Gastrocnemius medialis (tissue), 4 donors: ENCODE data around the gene OSBPL2. TPM values are rescaled to one million over a fixed set of nuclear protein-coding genes. Genes with fewer than 3 reads are reported as not detected.

Experiments used
- ATAC-seq, 2 donors: fragments of 150-250 bp; one replicate each; pipeline ENCODE4 v1.9.1; 2016
- DNase-seq, 2 donors: peaks; one replicate each; pipeline ENCODE4 v3.0.0-alpha.2; 2019
- H3K27ac ChIP-seq, 4 donors: fragments of 200-600 bp; sonication (generic); 1 replicate in 1 of 4; 2 replicates in 3 of 4; pipeline ENCODE4 v1.5.1; 2016 to 2018; ENCODE audit warnings: mild to moderate bottlenecking in 2 of 4, moderate library complexity in 1 of 4
- H3K27me3 ChIP-seq, 3 donors: fragments of 200-600 bp; sonication (generic) in 2 of 3; 1 replicate in 1 of 3; 2 replicates in 2 of 3; pipeline versions ENCODE4 v1.5.1 to v1.6.0; 2016 to 2019; ENCODE audit warnings: mild to moderate bottlenecking in 1 of 3, moderate library complexity in 1 of 3
- H3K36me3 ChIP-seq, 2 donors: fragments of 200-600 bp; sonication (generic) in 1 of 2; one replicate each; pipeline ENCODE4 v1.5.1; 2017 to 2018
- H3K4me1 ChIP-seq, 2 donors: fragments of 200-600 bp; sonication (generic) in 1 of 2; one replicate each; pipeline ENCODE4 v1.5.1; 2016 to 2017; ENCODE audit warnings: mild to moderate bottlenecking in 2 of 2
- H3K4me3 ChIP-seq, 4 donors: fragments of 200-600 bp; sonication (generic) in 3 of 4; 1 replicate in 1 of 4; 2 replicates in 3 of 4; pipeline ENCODE4 v1.5.1; 2016 to 2019; ENCODE audit warnings: mild to moderate bottlenecking in 2 of 4
- H3K9me3 ChIP-seq, 3 donors: fragments of 200-600 bp; sonication (generic) in 2 of 3; 1 replicate in 1 of 3; 2 replicates in 2 of 3; pipeline ENCODE4 v1.5.1; 2016 to 2019
- CTCF ChIP-seq, 5 experiments: fragments of 450-650 bp in 3 of 5; fragments of 200-600 bp in 2 of 5; sonication (generic) in 2 of 5; IDR thresholded peaks in 4 of 5; conservative IDR thresholded peaks in 1 of 5; 1 replicate in 4 of 5; 2 replicates in 1 of 5; pipeline ENCODE4 v1.5.1; 2016 to 2019; ENCODE audit warnings: antibody characterized with exemption in 5 of 5, mild to moderate bottlenecking in 3 of 5, moderate library complexity in 3 of 5
- POLR2A ChIP-seq, 2 donors: fragments of 450-650 bp; IDR thresholded peaks; one replicate each; pipeline ENCODE4 v1.6.1; 2017; ENCODE audit warnings: antibody characterized with exemption in 2 of 2, mild to moderate bottlenecking in 2 of 2, moderate library complexity in 2 of 2
- in situ Hi-C, 4 donors: fragments of 200-750 bp; cut with MboI; loops; one replicate each; pipeline versions ENCODE4 v1.15.0 to v1.8.0; 2017; ENCODE audit warnings: low sequenced_read_pairs in 4 of 4
- intact Hi-C: fragments of 100-400 bp; cut with DNase I; formaldehyde crosslinking; loops from one replicate; pipeline ENCODE4 v1.15.1; 2023; ENCODE audit warnings: low total_unique reads
- total RNA-seq, 4 donors: library from RNA; depleted of rRNA; stranded (reverse); fragments of >200 nt; gene quantifications; one replicate each; pipeline versions ENCODE4 v1.1.0 to v1.2.3, GENCODE V29; 2016

Gene OSBPL2
- total RNA-seq, 4 donors from 2014 or later, result 15.8 to 26.4 (median 19.6) TPM

- TF ChIP-seq CTCF (IDR thresholded peaks at IDR 0.05 in 4 of 5, conservative IDR thresholded peaks at IDR 0.05 in 1 of 5) (no peak), POLR2A (IDR thresholded peaks at IDR 0.05) (no peak)
- in situ Hi-C loops, result no loop called here
- H3K4me3 ChIP-seq, result no peak overlapping the region
- ATAC-seq (no peak), DNase-seq (no peak)
- H3K4me1 ChIP-seq, result peaks cover 23 to 38% of the 10 kb centered on the region in 2 donors
- H3K36me3 ChIP-seq, result peaks cover 0 to 19% of the 10 kb centered on the region in 2 donors
- intact Hi-C loops, result no loop called here
- H3K27me3 ChIP-seq, result no peaks in the 10 kb centered on the region
- peak overlapping the region in 1 of 4 donors; percentile 89 for H3K27ac ChIP-seq
- H3K9me3 ChIP-seq, result no peaks in the 10 kb centered on the region
Observed at GRCh38 chr20:62273416-62273815, 35.1 kb downstream of the OSBPL2 start.

GRCh38 chr20:62274332-62274950 is 36.1 kb downstream of the OSBPL2 start:
- ATAC-seq (no peak), DNase-seq (no peak)
- TF ChIP-seq POLR2A (IDR thresholded peaks at IDR 0.05) (no peak), CTCF (IDR thresholded peaks at IDR 0.05 in 4 of 5, conservative IDR thresholded peaks at IDR 0.05 in 1 of 5) (no peak)
- no peaks in the 10 kb centered on the region for H3K9me3 ChIP-seq
- H3K27ac ChIP-seq, result peak overlapping the region; percentile 77 to 95 (median 90)
- intact Hi-C loops, result no loop called here
- no peaks in the 10 kb centered on the region for H3K27me3 ChIP-seq
- H3K36me3 ChIP-seq, result peaks cover 0 to 25% of the 10 kb centered on the region in 2 donors
- H3K4me1 ChIP-seq, result peaks cover 17 to 29% of the 10 kb centered on the region in 2 donors
- in situ Hi-C loops, result no loop called here
- no peak overlapping the region for H3K4me3 ChIP-seq

- peaks cover 0 to 32% of the 10 kb centered on the region in 2 donors for H3K36me3 ChIP-seq
- intact Hi-C loops, result no loop called here
- peaks cover 17 to 29% of the 10 kb centered on the region in 2 donors for H3K4me1 ChIP-seq
- in situ Hi-C loops, result loop anchor here in 1 of 4 donors (25.0 kb wide), 1 partner anchor 112 kb away; the partner anchor contains the start of gene RPS21
- no peak for DNase-seq
- no peaks in the 10 kb centered on the region for H3K27me3 ChIP-seq
- no peak for TF ChIP-seq CTCF (IDR thresholded peaks at IDR 0.05 in 4 of 5, conservative IDR thresholded peaks at IDR 0.05 in 1 of 5)
- TF ChIP-seq POLR2A (IDR thresholded peaks at IDR 0.05), result no peak
- no peaks in the 10 kb centered on the region for H3K9me3 ChIP-seq
- no peak overlapping the region for H3K4me3 ChIP-seq
- peak overlapping the region; percentile 77 to 95 (median 90) for H3K27ac ChIP-seq
- ATAC-seq, result no peak
Observed at GRCh38 chr20:62275219-62275618, 36.9 kb downstream of the OSBPL2 start.

- intact Hi-C loops, result no loop called here
- H3K9me3 ChIP-seq, result no peaks in the 10 kb centered on the region
- in situ Hi-C loops, result loop anchor here in 1 of 4 donors (25.0 kb wide), 1 partner anchor 111 kb away; the partner anchor contains the start of gene RPS21
- DNase-seq, result peak; percentile 94 to 98
- H3K4me3 ChIP-seq, result no peak overlapping the region
- peaks cover 0 to 45% of the 10 kb centered on the region in 2 donors for H3K36me3 ChIP-seq
- TF ChIP-seq POLR2A (IDR thresholded peaks at IDR 0.05) (no peak), CTCF (IDR thresholded peaks at IDR 0.05 in 4 of 5, conservative IDR thresholded peaks at IDR 0.05 in 1 of 5) (peak in 1 of 5 experiments; percentile 13)
- peak; percentile 90 to 94 for ATAC-seq
- peaks cover 17 to 29% of the 10 kb centered on the region in 2 donors for H3K4me1 ChIP-seq
- peak overlapping the region; percentile 77 to 95 (median 90) for H3K27ac ChIP-seq
- H3K27me3 ChIP-seq, result no peaks in the 10 kb centered on the region
Observed at GRCh38 chr20:62276439-62276838, 38.1 kb downstream of the OSBPL2 start.
